Activated naive CD4-positive, alpha-beta T cell treated with anti-CD3 and anti-CD28 coated beads, Interleukin-2, amount 50 U/mL, for 16 hours (primary cell): ENCODE data around the gene SPTBN1.
A peak's percentile ranks its signal among the peaks of the same experiment; 100 is the strongest.
"Not testable (repeated sequence)": the region's sequence is repeated elsewhere in the genome, so short reads cannot be mapped to it uniquely, and the experiment has no call there.

Source experiments
- DNase-seq: peaks from one replicate; pipeline ENCODE4 v3.0.0-alpha.2; 2020

The SPTBN1 gene

DNA sequence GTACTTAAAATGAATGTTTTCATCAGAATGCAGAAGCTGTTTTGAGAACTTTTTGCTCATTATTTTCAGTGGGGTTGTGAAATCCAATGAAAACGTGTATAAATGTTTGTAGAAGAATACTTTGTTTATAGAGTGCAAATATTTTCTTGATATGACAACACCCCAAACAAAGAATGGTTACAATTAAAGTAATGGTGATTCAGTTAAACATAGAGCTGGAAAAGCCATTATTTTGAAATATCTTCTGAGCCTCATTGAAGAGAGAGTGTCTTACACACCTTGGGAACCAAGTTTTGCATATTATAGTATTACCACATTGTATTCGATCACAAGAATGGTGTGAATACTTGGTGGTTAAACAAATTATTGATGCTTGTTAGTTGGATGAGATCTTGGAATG, 48.7 kb downstream of the SPTBN1 start:
- no peak for DNase-seq

DNA sequence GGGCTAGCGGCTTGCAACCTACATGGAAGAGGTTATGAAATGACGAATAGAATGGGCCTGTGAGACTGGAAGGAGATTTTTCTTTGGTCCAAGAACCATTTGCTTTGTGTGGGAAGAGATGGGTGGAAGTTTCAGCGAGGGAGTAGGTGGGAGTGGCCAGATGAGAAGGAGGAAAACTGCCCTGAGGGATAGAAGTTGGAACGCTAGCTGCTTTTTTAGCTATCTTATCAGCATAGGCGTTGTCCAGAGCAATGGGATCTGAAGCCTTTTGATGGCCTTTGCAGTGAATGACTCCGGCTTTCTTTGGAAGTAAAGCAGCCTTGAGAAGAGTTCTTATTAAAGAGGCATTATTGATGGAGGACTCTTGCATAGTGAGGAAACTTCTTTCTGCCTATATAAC, 52.4 kb downstream of the SPTBN1 start:
- DNase-seq = no peak

DNA sequence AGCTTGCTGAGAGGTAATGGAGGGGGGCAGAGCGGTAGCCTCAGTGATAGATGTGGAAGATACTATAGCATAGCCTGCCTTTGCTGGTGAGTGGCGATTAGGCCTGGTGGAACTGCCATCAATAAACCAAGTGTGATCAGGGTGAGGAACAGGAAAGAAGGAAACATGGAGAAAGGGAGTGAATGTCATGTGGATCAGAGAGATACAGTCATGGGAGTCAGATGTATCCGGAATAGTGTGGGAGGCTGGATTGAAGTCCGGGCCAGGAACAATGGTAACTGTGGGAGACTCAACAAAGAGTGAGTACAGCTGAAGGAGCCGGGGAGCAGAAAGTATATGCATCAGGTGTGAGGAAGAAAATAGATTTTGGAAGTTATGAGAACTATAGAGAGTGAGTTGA, 52.9 kb downstream of the SPTBN1 start:
- not testable (repeated sequence) for DNase-seq

DNA sequence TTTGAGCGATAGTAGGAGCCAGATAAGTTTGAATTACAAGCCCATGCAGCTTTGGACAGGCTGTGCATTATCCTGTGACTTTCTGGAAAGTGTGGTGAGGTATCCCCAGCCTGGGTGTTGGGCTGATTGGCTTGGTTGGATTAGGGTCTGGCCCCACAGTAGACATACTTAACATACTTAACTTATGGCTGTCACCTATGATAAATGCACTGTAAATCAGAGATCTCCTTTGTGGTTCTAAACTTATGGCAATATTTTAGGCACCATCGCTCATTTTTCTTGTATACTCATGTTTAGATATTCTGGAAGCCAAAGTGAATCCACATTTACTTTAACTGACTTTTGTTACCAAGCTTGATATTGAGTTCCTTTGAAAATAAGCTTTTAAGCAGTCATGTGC, 54.8 kb downstream of the SPTBN1 start:
- DNase-seq = no peak

DNA sequence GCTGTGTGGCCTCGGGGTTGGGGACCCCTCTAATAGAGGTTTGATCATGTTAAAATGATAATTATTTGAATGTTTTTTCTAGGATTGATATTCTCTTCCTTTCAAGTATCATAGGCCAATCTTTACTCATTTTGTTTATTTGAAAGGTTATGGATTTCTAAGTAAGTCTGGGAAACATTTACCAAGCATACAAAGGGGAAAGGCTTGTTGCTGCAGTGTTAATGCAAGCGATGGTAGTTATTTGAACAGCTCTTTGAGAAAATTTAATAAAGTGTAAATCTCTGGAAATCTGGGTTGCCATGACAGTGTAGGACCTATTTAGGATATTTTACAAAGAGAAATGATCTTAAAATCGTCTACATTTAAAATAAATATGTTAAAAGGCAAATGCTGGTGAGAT, 56.1 kb downstream of the SPTBN1 start:
- DNase-seq = no peak

DNA sequence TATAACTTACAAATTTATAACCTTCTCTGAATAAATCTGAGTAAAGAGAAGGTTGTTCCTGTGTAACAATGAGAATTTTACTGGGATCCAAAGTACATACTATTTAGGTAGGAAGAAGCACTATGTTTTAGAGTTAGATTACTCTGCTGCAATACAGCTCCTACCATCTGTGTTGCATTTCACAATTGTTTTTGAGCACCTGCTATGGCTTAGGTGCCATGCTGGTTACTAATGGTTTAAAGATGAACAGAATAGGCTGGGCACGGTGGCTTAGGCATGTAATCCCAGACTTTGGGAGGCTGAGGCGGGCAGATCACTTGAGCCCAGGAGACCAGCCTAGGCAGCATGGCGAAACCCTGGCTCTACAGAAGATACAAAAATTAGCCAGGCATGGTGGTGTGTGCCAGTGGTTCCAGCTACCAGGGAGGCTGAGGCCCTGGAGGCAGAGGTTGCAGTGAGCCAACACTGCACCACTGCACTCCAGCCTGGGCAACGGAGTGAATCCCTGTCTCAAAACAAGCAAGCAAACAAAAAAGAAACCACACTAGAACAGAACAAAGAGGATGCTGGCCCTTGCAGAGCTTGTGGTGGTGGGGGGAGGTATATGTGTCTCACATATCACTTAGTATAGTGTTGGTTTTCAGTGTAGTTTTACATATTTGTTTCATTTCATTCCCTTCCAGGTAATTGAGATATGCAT, 56.7 kb downstream of the SPTBN1 start:
- no peak for DNase-seq

DNA sequence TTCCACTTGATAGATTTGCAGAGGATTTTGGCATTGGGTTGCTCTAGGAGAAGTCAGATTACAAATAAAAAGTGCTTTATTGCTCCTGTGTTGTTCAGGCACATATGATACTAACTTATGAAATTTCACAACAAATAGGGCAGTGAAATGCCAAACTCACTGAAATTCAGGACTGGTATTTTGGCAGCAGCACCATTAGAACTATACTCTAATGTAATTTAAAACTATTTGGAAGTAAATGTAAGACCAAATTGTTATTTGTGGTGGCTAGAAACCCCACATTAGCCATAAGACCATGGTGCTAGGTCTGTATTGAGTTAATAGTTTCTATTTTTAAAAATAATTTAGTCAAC, 57.2 kb downstream of the SPTBN1 start:
- no peak for DNase-seq

DNA sequence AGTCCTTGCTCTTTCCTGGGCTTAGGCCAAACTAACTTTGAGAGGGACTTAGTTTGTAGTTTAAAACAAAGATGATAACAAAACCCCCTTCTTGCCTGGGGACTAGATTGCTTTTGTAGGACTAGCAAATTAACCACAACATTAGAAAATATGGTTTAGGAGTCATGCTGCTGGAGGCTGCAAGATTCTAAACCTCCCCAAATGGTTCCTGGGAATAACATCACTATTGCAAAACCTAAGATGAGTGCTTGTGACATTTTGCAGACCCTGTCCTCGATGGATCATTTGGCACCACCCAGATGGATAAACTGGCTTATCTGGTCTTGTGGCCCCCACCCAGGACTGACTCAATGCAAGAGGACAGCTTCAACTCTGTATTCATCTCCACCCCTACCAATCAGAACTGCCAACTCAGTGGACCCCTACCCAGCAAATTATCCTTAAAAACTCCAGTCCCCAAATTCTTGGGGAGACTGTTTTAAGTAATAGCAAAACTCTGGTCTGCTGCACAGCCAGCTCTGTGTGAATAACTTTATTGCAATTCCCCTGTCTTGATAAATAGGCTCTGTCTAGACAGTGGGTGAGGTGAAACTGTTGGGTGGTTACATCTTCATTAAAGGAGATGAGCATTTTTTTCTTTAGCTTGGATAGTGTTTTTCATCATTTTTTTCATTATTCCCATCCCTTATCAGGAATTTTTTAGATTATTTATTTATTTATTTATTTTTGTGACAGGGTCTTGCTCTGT, 58.9 kb downstream of the SPTBN1 start:
- DNase-seq = no peak

DNA sequence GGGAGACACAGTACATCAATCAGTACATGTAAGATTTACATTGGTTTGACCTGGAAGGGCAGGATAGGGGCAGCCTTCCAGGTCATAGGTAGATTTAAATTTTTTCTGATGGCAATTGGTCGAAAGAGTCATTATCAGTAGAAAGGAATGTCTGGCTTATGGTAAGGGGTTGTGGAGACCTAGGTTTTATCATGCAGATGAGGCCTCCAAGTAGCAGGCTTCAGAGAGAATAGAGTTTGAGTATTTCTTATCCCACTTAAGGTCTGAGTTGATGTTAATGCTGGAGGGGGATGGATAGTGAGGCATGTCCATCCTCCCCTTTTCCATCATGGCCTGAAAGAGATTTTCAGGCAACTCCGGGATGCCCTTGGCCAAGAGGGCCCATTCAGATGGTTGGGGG, 60.7 kb downstream of the SPTBN1 start:
- no peak for DNase-seq

DNA sequence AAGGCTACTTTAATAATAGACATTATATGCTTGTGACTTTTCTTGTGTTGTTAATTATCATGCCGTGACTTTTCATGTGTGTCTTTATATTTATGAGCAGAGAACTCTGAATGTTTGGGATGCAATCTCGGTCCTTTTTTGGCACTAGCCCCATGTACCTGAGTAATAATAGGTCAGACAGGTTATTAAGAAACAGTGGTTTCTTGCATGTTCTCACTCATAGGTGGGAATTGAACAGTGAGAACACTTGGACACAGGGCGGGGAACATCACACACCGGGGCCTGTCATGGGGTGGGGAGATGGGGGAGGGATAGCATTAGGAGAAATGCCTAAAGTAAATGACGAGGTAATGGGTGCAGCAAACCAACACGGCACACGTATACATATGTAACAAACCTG, 61.9 kb downstream of the SPTBN1 start:
- not testable (repeated sequence) for DNase-seq

DNA sequence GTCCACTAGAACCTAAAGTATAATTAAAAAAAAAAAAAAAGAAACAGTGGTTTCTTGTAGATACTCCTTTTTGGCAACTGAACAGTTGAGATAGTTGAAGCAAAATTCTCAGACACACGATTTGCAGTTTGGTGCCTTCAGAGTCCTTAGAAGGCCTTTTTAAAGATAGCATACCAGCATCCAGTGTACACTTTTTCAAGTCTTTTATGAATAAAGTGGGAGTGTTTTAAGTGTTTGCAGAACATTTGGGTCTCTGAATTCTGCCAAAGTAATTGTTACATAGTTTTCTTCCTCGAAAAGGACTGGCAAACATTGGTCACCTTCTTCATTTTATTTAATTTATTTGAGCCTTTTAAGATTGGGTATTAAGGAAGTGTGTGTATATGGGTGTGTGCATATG, 62.3 kb downstream of the SPTBN1 start:
- no peak for DNase-seq

DNA sequence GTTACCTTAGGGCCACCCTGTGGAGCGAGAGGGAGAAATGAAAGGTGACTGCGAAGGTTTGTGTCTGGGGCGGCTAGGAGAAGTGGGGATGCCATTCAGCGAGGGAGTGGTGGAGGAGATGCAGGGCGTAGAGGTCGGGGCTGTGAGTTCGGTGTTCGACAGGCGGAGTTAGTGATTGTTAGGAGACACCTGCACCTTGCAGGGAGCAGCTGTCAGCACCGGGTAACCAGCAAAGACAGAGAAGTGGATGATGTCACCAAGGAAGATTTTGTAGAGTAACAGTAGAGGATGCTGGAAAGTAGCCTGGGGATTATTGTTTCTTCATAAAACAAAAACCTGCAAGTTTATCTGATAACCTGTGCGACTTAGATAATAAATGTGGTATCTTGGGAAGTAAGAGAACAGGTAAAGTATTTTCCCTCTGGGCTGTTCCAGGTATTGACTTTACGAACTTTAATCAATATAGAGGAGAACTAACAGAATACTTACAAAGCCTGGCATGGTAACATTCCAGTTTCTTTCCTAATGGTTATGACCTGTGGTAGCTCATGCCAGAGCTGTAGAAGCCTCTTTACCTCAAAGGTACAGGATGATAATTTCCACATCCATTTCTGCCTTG, 63.8 kb downstream of the SPTBN1 start:
- no peak for DNase-seq

DNA sequence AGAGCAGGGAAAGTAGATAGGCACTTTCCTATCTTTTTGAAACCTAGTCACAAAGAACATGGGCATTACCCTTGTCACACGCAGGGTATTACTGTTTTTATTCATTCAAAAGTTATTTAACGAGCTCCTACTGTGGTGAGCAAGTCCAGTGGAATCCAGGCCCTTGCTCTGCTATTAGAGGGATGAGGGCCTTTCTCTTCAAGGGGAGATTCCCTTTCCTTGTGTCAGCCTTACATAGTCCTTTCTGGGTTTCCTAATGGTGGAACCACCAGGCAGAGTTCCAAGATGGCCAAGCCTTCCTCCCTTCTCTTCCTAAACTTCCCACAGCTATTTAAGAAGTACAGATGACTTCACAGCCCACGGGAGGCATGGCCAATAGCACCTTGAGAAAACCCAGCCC, 64.6 kb downstream of the SPTBN1 start:
- no peak for DNase-seq

DNA sequence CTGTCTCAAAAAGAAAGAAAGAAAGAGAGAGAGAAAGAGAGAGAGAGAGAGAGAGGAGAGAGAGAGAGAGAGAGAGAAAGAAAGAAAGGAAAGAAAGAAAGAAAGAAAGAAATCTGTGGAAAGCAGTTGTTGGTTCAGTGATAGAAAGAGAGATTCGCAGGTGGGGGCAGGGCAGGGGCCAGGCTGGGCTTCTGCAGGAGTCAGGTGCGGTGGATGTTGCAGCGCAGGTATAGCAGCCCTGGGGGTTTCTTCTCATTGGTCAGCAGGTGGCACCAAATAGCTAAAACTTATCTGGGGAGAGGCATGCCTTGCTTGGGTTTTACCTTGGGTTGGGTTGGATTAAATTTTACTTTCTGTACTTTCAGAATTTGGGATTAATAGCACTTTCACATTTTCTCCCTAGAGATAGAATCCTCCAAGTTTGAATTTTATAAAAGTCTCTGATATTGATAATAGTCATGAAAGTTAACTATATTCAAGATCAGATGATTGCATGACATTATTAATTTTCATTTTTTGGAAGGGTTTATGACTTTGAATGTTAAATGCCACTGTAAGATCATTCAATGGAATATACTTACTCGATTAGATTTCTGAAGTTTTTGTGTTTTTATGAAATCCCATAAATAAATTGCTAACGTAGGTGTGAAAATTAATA, 66.6 kb downstream of the SPTBN1 start:
- DNase-seq = peak; percentile 59

DNA sequence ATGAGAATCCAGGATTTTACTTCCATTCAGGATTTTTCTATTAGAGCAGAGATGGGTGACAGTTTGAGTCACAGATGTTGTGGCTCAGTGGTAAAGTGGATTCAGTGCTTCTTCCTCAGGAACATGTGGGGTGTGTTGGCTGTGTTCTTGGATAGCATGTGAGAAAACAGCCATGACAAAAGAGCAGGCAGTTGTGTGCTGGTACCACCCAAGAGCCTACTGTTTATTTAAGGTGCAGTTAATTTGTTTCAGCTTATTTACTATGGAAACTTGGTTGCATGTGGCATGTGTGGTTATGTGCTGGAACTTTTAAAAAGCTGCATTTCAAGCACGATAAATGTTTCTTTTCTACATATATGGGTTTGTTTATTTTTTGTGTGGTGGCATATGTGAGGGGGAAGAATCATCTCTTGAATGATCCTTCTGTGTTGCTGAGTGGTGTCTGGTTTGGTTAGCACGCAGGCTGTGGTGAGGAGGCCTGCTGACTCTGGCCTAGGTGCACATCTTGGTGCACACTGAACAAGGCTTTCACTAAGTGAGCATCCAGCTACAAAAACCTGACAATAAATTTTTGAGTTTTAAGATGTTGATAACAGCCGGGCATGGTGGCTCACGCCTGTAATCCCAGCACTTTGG, 67.3 kb downstream of the SPTBN1 start:
- DNase-seq = no peak

DNA sequence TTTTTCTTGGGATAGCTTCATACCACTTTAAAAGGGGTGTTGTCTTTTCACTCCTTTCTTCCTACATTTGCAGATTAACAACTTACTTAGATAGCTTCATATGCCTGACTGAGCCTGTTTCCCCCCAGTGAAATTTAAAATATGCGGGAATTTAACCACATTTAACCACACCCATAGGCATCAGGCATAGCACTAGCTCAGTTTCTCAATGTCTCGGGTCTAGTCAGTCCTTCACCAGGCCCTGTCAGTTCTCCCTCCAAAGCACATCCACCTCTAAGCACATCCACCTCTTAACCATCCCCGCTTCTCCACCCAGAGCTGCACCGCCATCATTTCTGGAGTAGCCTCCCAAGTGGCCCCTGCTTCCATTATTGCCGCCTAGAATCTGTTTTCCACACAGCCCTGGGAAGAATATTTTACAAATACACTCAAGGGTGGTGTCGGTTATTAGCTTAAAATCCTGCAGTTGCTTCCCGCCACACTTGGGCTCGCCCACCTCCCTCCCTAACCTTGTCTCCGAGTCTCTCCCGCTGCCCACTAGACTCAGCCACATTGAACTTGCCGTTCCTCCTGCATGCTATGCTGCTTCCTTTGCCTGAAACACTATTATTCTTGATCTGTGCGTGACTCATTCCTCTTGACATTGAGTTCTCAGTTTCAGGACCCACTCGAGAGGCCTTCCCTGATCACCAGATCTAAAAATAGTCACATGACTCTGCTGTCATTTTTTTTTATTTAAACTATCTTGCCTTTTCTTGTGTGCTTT, 68.3 kb downstream of the SPTBN1 start:
- peak; percentile 40 for DNase-seq

DNA sequence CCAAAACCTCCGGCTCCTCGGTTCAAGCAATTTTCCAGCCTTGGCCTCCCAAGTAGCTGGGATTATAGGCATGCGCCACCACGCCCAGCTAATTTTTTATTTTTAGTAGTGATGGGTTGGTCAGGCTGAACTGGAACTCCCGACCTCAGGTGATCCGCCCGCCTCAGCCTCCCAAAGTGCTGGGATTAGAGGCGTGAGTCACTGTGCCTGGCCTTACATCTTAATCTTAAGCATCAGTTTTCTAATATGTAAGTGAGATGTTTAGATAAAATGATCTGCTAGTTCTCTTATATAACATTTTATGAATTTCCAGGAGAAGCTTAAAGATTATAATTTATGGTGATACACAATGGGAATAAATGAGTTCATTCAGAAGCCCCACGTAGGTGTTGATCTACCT, 69.2 kb downstream of the SPTBN1 start:
- no peak for DNase-seq

DNA sequence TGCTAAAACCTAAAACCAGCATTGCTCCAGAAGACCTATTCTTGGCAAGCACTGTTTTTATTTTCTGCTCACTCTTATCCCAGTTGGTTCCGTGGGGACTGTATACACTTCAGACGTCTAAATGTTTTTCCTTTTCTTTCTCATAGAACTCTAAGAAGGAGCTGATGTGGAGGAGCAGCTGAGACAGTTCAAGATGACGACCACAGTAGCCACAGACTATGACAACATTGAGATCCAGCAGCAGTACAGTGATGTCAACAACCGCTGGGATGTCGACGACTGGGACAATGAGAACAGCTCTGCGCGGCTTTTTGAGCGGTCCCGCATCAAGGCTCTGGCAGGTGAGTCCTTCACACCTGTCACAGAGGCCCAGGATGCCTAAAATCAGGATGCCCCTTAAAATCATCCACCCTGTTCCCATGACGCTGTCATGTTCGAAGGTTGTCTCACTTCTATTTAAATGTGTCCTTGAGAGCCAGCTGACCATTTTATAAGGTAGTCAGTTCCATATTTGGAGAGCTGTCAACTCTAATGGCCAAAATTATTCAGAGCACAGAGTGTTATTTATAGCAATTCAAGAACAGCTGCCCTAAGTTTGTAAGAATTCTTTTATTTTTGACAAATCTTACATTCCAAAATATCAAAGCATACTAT, 70.2 kb downstream of the SPTBN1 start:
- DNase-seq = no peak

DNA sequence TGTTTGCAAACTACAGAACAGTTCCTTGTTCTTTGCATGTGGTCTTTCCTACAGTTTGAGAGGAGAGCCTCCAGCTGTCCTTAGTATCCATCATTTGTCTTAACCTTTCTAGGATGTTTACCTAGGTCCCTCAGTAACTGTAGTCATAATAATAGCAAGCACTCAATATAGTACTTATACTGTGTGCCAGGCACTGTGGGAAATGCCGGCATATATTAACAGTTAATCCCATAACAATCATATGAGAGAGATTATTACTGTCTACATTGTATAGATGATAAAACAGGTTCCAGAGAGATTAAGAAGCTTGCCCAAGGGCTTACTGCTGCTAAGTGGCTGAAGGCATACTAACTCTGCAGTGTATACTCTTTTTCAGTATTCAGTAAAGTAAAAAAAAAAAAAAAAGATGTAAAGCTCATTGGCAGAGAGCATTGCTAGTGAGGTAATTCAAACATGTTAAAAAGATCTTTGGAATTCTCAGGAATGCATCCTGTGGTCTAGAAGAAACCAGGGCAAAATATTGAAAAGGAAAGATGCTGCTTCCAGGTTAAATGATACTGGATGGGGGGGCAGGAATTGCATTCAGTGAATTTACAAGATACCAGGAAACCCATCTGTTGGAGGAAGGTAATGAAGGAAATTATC, 72.3 kb downstream of the SPTBN1 start:
- no peak for DNase-seq

DNA sequence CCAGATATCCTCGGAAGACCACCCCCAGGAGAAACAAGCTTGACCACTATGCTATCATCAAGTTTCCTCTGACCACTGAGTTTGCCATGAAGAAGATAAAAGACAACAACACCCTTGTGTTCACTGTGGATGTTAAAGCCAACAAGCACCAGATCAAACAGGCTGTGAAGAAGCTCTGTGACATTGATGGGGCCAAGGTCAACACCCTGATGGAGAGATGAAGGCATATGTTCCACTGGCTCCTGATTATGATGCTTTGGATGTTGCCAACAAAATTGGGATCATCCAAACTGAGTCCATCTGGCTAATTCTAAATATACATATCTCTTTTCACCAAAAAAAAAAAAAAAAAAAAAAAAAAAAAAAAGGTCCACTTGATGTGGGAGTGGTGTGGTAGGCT, 73.4 kb downstream of the SPTBN1 start:
- DNase-seq = not testable (repeated sequence)

DNA sequence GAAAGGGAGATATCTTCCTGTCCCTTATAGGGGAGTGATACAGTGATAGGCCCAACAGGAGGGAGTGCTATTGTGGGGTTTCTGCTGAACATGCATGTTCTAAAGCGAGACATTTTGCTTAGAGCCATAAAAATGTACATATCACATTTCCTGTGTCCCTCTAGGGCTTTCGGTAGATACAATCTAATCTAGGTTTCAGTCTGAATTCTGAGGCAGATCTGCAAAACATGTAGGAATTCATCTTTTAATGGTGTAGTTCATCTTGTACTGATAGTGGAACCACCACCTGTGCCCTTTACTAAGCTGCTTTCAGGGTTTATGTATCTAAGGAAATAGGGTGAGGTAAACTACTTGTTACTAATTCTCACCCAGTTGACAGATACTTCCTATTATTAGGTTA, 73.8 kb downstream of the SPTBN1 start:
- DNase-seq = no peak

DNA sequence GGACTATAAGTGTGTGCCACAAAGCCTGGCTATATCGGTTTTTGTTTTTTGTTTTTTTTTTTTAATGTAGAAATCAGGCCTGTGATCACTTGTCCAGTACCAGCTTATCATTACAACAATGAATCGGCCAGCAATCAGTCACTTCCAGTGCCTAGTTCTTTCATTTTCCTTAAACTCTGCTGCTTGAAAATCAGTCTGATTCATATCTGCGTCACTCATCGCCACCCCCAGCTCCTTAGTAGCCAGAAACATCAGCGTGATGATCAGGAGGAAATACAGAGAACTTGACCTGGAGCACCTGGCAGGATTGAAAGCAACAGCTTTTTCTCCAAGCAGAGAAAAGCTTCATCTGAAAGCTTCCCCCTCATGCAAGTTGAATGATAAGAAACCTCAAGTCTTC, 75.4 kb downstream of the SPTBN1 start:
- no peak for DNase-seq
